Measurements from ENCODE around the gene PKP1. TPM values are rescaled to one million over a fixed set of nuclear protein-coding genes. Genes with fewer than 3 reads are reported as not detected.

PKP1 gene
- total RNA-seq, 1 donor from 2014 or later: 0.02 TPM

DNA sequence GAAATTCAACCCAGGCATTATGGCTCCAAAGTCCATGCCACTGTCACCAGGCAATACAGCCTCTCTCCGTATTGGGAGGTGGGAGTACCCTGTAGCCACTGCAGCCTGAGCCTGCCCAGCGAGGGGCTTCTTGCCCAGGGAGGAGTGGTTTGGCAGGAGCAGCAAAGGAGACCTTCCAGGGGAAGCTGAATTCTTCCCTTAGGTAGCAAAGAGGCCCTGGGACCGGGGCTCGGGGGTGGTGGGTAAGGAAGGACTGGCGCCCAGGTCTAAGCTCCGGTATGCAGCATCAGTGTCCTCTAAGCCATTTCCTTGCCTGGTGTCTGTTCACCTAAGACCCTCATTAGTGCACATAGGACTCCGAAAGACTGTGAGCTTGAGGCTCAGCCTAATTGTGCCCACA is 77.2 kb downstream of the PKP1 start:
- Histone ChIP-seq H3K9ac (no peak overlapping the region), H3F3A (ENCODE audit: low read depth) (no peaks in the 10 kb centered on the region), H3K79me2 (ENCODE audit: low read depth) (no peaks in the 10 kb centered on the region), H3K4me1 (peaks cover 6% of the 10 kb centered on the region), H3K4me3 (no peak overlapping the region), H3K4me2 (no peak overlapping the region), H3K27me3 (no peaks in the 10 kb centered on the region), H3K9me3 (ENCODE audit: low read depth) (no peaks in the 10 kb centered on the region), H3K36me3 (no peaks in the 10 kb centered on the region), H3K27ac (no peak overlapping the region), H2AFZ (replicated peaks) (no peak overlapping the region), H4K20me1 (ENCODE audit: low read depth) (no peaks in the 10 kb centered on the region)
- H3K27me3 Mint-ChIP-seq (ENCODE audit: insufficient read depth, low read depth): peaks cover 11% of the 10 kb centered on the region
- no peak overlapping the region for H3K27ac Mint-ChIP-seq
- H3K36me3 Mint-ChIP-seq: no peaks in the 10 kb centered on the region
- TF ChIP-seq EZH2 (IDR thresholded peaks at IDR 0.05) (no peak), EZH2phosphoT487 (IDR thresholded peaks at IDR 0.05) (no peak)
- TF ChIP-seq, protein P1, sequence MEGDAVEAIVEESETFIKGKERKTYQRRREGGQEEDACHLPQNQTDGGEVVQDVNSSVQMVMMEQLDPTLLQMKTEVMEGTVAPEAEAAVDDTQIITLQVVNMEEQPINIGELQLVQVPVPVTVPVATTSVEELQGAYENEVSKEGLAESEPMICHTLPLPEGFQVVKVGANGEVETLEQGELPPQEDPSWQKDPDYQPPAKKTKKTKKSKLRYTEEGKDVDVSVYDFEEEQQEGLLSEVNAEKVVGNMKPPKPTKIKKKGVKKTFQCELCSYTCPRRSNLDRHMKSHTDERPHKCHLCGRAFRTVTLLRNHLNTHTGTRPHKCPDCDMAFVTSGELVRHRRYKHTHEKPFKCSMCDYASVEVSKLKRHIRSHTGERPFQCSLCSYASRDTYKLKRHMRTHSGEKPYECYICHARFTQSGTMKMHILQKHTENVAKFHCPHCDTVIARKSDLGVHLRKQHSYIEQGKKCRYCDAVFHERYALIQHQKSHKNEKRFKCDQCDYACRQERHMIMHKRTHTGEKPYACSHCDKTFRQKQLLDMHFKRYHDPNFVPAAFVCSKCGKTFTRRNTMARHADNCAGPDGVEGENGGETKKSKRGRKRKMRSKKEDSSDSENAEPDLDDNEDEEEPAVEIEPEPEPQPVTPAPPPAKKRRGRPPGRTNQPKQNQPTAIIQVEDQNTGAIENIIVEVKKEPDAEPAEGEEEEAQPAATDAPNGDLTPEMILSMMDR (IDR thresholded peaks at IDR 0.05): no peak
- DNase-seq (ENCODE audit: low spot score): no peak
- H3K9me3 Mint-ChIP-seq: no peaks in the 10 kb centered on the region
- no peak overlapping the region for H3K4me3 Mint-ChIP-seq
- H3K4me1 Mint-ChIP-seq: peaks cover 11% of the 10 kb centered on the region

DNA sequence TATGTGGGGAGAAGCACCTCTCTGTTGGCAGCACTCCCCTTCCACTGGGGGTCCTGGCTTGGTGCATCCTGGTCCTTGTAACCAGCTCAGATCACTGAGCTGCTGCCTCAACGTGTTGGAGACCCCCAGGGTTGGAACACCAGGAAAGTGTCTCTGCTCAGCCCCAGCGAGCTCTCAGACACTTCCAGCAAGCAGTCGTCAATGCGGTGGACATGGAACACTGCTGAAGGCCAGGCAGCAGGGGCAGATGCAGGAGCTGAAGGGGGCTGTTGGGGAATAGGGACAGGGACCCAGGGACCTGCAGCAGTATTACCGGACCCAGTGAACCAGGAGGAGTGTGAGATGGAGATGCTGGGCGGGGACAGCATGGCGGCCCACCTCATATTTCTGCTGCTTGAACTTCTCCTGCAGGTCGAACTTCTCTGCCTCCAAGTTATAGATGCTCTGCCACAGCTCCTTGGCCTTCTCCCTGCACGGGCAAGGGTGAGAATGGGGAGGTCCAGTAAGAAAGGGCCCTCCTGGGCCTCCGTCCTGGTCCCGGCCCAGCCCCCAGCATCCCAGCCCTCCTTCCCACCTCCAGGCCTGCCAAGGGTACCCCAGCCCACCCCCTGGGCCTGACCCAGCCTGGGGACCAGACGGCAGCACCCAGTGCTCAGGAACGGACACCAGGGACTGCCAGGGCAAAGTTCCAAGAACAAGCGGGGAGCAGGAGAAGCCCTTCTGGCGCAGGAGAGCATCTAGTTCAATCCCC is 77.8 kb downstream of the PKP1 start:
- no peaks in the 10 kb centered on the region for H3K9me3 ChIP-seq (ENCODE audit: low read depth)
- no peaks in the 10 kb centered on the region for H3K36me3 ChIP-seq
- no peaks in the 10 kb centered on the region for H3K27me3 ChIP-seq
- H3K4me2 ChIP-seq: no peak overlapping the region
- Mint-ChIP-seq H3K4me3 (no peak overlapping the region), H3K36me3 (no peaks in the 10 kb centered on the region), H3K9me3 (no peaks in the 10 kb centered on the region), H3K27me3 (ENCODE audit: insufficient read depth, low read depth) (peaks cover 12% of the 10 kb centered on the region), H3K4me1 (peaks cover 11% of the 10 kb centered on the region), H3K27ac (no peak overlapping the region)
- H3K9ac ChIP-seq: no peak overlapping the region
- no peak for DNase-seq (ENCODE audit: low spot score)
- TF ChIP-seq, protein P1 (IDR thresholded peaks at IDR 0.05): no peak
- TF ChIP-seq EZH2 (IDR thresholded peaks at IDR 0.05) (no peak), EZH2phosphoT487 (IDR thresholded peaks at IDR 0.05) (no peak)
- no peak overlapping the region for H3K27ac ChIP-seq
- no peak overlapping the region for H3K4me3 ChIP-seq
- H3K79me2 ChIP-seq (ENCODE audit: low read depth): no peaks in the 10 kb centered on the region
- H4K20me1 ChIP-seq (ENCODE audit: low read depth): no peaks in the 10 kb centered on the region
- peaks cover 6% of the 10 kb centered on the region for H3K4me1 ChIP-seq
- H3F3A ChIP-seq (ENCODE audit: low read depth): no peaks in the 10 kb centered on the region
- H2AFZ ChIP-seq (replicated peaks): peak overlapping the region; percentile 19

DNA sequence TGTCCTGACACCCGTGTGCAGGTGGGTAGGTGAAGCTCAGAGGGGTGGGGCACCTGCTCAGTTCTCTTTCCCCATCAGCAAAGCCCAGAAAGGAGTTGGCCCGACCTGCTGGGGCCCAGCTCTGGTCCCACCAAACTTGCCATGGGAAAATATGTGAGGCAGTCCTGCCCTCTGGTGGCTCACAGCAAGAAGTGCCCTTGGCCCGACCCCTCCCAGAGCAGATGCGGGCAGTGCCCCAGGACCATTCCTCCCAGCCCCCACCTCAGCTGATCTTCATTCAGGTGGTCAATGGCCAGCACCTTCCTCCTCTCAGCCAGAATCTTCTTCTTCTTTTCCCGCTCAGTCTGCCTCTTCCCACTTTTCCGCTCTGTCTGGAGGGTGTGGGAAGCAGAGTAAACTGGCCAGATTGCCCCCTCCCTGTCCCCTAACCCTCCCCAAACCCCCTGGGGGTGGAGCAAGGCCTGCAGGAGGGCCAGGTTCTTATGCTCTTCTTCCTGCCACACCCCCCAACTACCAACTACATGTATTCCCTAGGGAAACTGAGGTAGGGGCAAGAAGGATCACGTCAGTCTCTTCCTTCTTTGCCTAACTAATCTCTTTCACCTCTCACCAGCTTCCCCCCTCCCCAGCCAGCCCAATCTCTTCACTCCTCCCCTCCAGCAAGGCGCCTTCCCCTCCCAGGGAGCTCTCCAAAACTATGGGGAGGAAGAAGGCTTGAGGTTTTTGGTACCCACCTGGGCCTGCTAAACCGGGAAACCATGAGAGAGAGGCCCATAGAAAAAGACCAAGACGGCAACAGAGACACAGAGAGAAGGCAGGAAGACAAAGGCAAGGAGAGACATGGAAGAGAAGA is 78.6 kb downstream of the PKP1 start:
- Histone ChIP-seq H3K9ac (no peak overlapping the region), H3K4me2 (no peak overlapping the region), H3K36me3 (no peaks in the 10 kb centered on the region), H3K4me1 (peaks cover 6% of the 10 kb centered on the region), H3K9me3 (ENCODE audit: low read depth) (no peaks in the 10 kb centered on the region), H3K79me2 (ENCODE audit: low read depth) (no peaks in the 10 kb centered on the region), H3K4me3 (no peak overlapping the region), H4K20me1 (ENCODE audit: low read depth) (no peaks in the 10 kb centered on the region), H3K27me3 (no peaks in the 10 kb centered on the region), H3F3A (ENCODE audit: low read depth) (no peaks in the 10 kb centered on the region), H3K27ac (no peak overlapping the region), H2AFZ (replicated peaks) (peak overlapping the region; percentile 19)
- H3K4me1 Mint-ChIP-seq: peaks cover 11% of the 10 kb centered on the region
- peaks cover 7% of the 10 kb centered on the region for H3K27me3 Mint-ChIP-seq (ENCODE audit: insufficient read depth, low read depth)
- H3K9me3 Mint-ChIP-seq: no peaks in the 10 kb centered on the region
- no peaks in the 10 kb centered on the region for H3K36me3 Mint-ChIP-seq
- H3K4me3 Mint-ChIP-seq: no peak overlapping the region
- DNase-seq (ENCODE audit: low spot score): peak; percentile 79
- TF ChIP-seq EZH2phosphoT487 (IDR thresholded peaks at IDR 0.05) (no peak), EZH2 (IDR thresholded peaks at IDR 0.05) (no peak)
- TF ChIP-seq, protein P1 (IDR thresholded peaks at IDR 0.05): peak; percentile 91
- H3K27ac Mint-ChIP-seq: no peak overlapping the region
